Measurements from ENCODE around the gene PLXNB2.

- no peak for TF ChIP-seq CTCF (IDR thresholded peaks at IDR 0.05)
- TF ChIP-seq POLR2A (IDR thresholded peaks at IDR 0.05), result no peak
Measured at GRCh38 chr22:50314455-50315288, 7.2 kb upstream of the PLXNB2 start.
